Adrenal gland (tissue), 5 donors: ENCODE data around the gene PTPRJ.

Source experiments
- CTCF ChIP-seq, 6 experiments: fragments of 450-650 bp in 4 of 6; fragments of 200-600 bp in 2 of 6; sonication (generic) in 1 of 6; IDR thresholded peaks; 1 replicate in 5 of 6; 2 replicates in 1 of 6; pipeline versions ENCODE4 v1.5.1 to v1.8.0; 2016 to 2021; ENCODE audit warnings: antibody characterized with exemption in 6 of 6, mild to moderate bottlenecking in 2 of 6, moderate library complexity in 1 of 6
- POLR2A ChIP-seq, 2 donors: fragments of 450-650 bp; IDR thresholded peaks; one replicate each; pipeline ENCODE4 v1.6.1; 2017; ENCODE audit warnings: antibody characterized with exemption in 2 of 2, mild to moderate bottlenecking in 2 of 2, moderate library complexity in 1 of 2
- donor health status: DM: no; HTN: no; CAD: no.

GRCh38 chr11:48011798-48012391 is 31.5 kb downstream of the PTPRJ start:
- TF ChIP-seq POLR2A (IDR thresholded peaks at IDR 0.05) (no peak), CTCF (IDR thresholded peaks at IDR 0.05) (no peak)
